Trophoblast cell (in vitro differentiated cells and primary cell): ENCODE data around the gene WNT5A.

Experiments
- DNase-seq, 2 donors: peaks; one replicate each; pipeline ENCODE4 v3.0.0-alpha.2; 2016
- H2AFZ ChIP-seq: 2 replicates; pipeline ENCODE4 v1.6.1; 2013; ENCODE audit warnings: low read length, moderate library complexity, mild to moderate bottlenecking; ENCODE audit not compliant: insufficient read depth, poor library complexity
- H2AK5ac ChIP-seq: 2 replicates; pipeline ENCODE4 v1.6.1; 2013; ENCODE audit warnings: mild to moderate bottlenecking, low read length
- H2BK120ac ChIP-seq: 2 replicates; pipeline ENCODE4 v1.6.1; 2013; ENCODE audit warnings: low read length, mild to moderate bottlenecking, moderate library complexity; ENCODE audit not compliant: insufficient read depth, poor library complexity
- H2BK12ac ChIP-seq: 2 replicates; pipeline ENCODE4 v1.6.1; 2013; ENCODE audit warnings: mild to moderate bottlenecking, low read length, moderate library complexity
- H2BK5ac ChIP-seq: 2 replicates; pipeline ENCODE4 v1.6.1; 2013; ENCODE audit warnings: low read length, low read depth, moderate library complexity, mild to moderate bottlenecking; ENCODE audit not compliant: poor library complexity
- H3K14ac ChIP-seq: 2 replicates; pipeline ENCODE4 v1.6.1; 2013; ENCODE audit warnings: mild to moderate bottlenecking, low read length
- H3K18ac ChIP-seq: 2 replicates; pipeline ENCODE4 v1.6.1; 2013; ENCODE audit warnings: mild to moderate bottlenecking, low read length
- H3K23ac ChIP-seq: 2 replicates; pipeline ENCODE4 v1.6.1; 2013; ENCODE audit warnings: low read length
- H3K27ac ChIP-seq: 2 replicates; pipeline ENCODE4 v1.5.1; 2013; ENCODE audit warnings: low read depth, mild to moderate bottlenecking, inconsistent platforms, low read length, moderate library complexity
- H3K27me3 ChIP-seq: 2 replicates; pipeline ENCODE4 v1.6.1; 2013; ENCODE audit warnings: inconsistent platforms, mild to moderate bottlenecking, low read length, moderate library complexity; ENCODE audit not compliant: insufficient read depth
- H3K36me3 ChIP-seq, 2 experiments: 1 replicate in 1 of 2; 2 replicates in 1 of 2; pipeline ENCODE4 v1.6.1; 2013; ENCODE audit warnings: low read length in 2 of 2, mild to moderate bottlenecking in 2 of 2, moderate library complexity in 1 of 2; ENCODE audit not compliant: insufficient read depth in 2 of 2, control insufficient read depth in 1 of 2
- H3K4ac ChIP-seq: 2 replicates; pipeline ENCODE4 v1.6.1; 2013; ENCODE audit warnings: low read depth, mild to moderate bottlenecking, low read length, moderate library complexity
- H3K4me1 ChIP-seq, 2 experiments: 1 replicate in 1 of 2; 2 replicates in 1 of 2; pipeline ENCODE4 v1.6.1; 2013; ENCODE audit warnings: low read length in 2 of 2, mild to moderate bottlenecking in 2 of 2, moderate library complexity in 1 of 2; ENCODE audit not compliant: insufficient read depth in 2 of 2, control insufficient read depth in 1 of 2
- H3K4me2 ChIP-seq: 2 replicates; pipeline ENCODE4 v1.6.1; 2013; ENCODE audit warnings: inconsistent platforms, mild to moderate bottlenecking, low read length, moderate library complexity
- H3K4me3 ChIP-seq: 2 replicates; pipeline ENCODE4 v1.5.1; 2013; ENCODE audit warnings: mild to moderate bottlenecking, low read depth, low read length, inconsistent platforms
- H3K79me1 ChIP-seq: one replicate; pipeline ENCODE4 v1.6.1; 2013; ENCODE audit warnings: low read length
- H3K79me2 ChIP-seq: 2 replicates; pipeline ENCODE4 v1.6.1; 2013; ENCODE audit warnings: low read length, mild to moderate bottlenecking; ENCODE audit not compliant: control insufficient read depth, insufficient read depth, poor library complexity
- H3K9ac ChIP-seq: 2 replicates; pipeline ENCODE4 v1.6.1; 2013; ENCODE audit warnings: mild to moderate bottlenecking, low read length
- H3K9me3 ChIP-seq: 2 replicates; pipeline ENCODE4 v1.6.1; 2013; ENCODE audit warnings: low read depth, mild to moderate bottlenecking, control low read depth, inconsistent platforms, low read length; ENCODE audit not compliant: insufficient read depth
- H4K12ac ChIP-seq: 2 replicates; pipeline ENCODE4 v1.6.1; 2013; ENCODE audit warnings: low read depth, mild to moderate bottlenecking, low read length, moderate library complexity
- H4K8ac ChIP-seq: 2 replicates; pipeline ENCODE4 v1.6.1; 2013; ENCODE audit warnings: low read depth, mild to moderate bottlenecking, low read length, moderate library complexity
- H4K91ac ChIP-seq: one replicate; pipeline ENCODE4 v1.6.1; 2013; ENCODE audit warnings: low read depth, mild to moderate bottlenecking, low read length, moderate library complexity
- WGBS: extraction: QIAGEN DNeasy Blood & Tissue Kit; methylation state at CpG from one replicate; pipeline ENCODE4 v1.1.7; 2013; ENCODE audit warnings: missing lambda C conversion rate; ENCODE audit not compliant: insufficient read length, insufficient coverage; ENCODE audit errors: extremely low coverage; 5-methylcytosine and 5-hydroxymethylcytosine counted together

Gene WNT5A

GRCh38 chr3:55459838-55460237 lies 27.3 kb downstream of the WNT5A start:
- H3K4me1 ChIP-seq = no peaks in the 10 kb centered on the region
- no peaks in the 10 kb centered on the region for H3K27me3 ChIP-seq
- no peaks in the 10 kb centered on the region for H3K36me3 ChIP-seq
- H4K12ac ChIP-seq = no peak overlapping the region
- H3K79me1 ChIP-seq = no peaks in the 10 kb centered on the region
- no peak overlapping the region for H2BK12ac ChIP-seq
- H3K18ac ChIP-seq = no peak overlapping the region
- H3K9me3 ChIP-seq = no peaks in the 10 kb centered on the region
- H3K23ac ChIP-seq = no peak overlapping the region
- no peak overlapping the region for H2AFZ ChIP-seq
- no peak overlapping the region for H3K9ac ChIP-seq
- no peak overlapping the region for H3K14ac ChIP-seq
- no peak overlapping the region for H4K91ac ChIP-seq
- H3K4me2 ChIP-seq = no peak overlapping the region
- no peak overlapping the region for H3K4ac ChIP-seq
- H3K4me3 ChIP-seq = no peak overlapping the region
- no peak overlapping the region for H2BK120ac ChIP-seq
- H2AK5ac ChIP-seq = no peak overlapping the region
- H4K8ac ChIP-seq = no peak overlapping the region
- no peaks in the 10 kb centered on the region for H3K79me2 ChIP-seq
- DNase-seq = no peak
- no peak overlapping the region for H2BK5ac ChIP-seq
- H3K27ac ChIP-seq = no peak overlapping the region

- no peak overlapping the region for H3K23ac ChIP-seq
- DNase-seq = no peak
- H4K12ac ChIP-seq = no peak overlapping the region
- H3K9ac ChIP-seq = no peak overlapping the region
- no peaks in the 10 kb centered on the region for H3K36me3 ChIP-seq
- no peak overlapping the region for H3K14ac ChIP-seq
- H3K4me2 ChIP-seq = no peak overlapping the region
- H2BK12ac ChIP-seq = no peak overlapping the region
- no peak overlapping the region for H3K4ac ChIP-seq
- no peak overlapping the region for H2AK5ac ChIP-seq
- H3K18ac ChIP-seq = no peak overlapping the region
- H3K27ac ChIP-seq = no peak overlapping the region
- WGBS = no CpG with 5 or more reads among the region's 5 CpGs
- no peaks in the 10 kb centered on the region for H3K27me3 ChIP-seq
- H2BK5ac ChIP-seq = no peak overlapping the region
- no peak overlapping the region for H4K91ac ChIP-seq
- no peak overlapping the region for H2AFZ ChIP-seq
- no peak overlapping the region for H2BK120ac ChIP-seq
- no peaks in the 10 kb centered on the region for H3K4me1 ChIP-seq
- no peaks in the 10 kb centered on the region for H3K79me2 ChIP-seq
- no peak overlapping the region for H3K4me3 ChIP-seq
- no peaks in the 10 kb centered on the region for H3K79me1 ChIP-seq
- no peaks in the 10 kb centered on the region for H3K9me3 ChIP-seq
- no peak overlapping the region for H4K8ac ChIP-seq
Observed at GRCh38 chr3:55458181-55458790, 28.8 kb downstream of the WNT5A start.

- Histone ChIP-seq H2BK12ac (no peak overlapping the region), H3K27me3 (no peaks in the 10 kb centered on the region), H3K27ac (no peak overlapping the region), H4K12ac (no peak overlapping the region), H3K9me3 (no peaks in the 10 kb centered on the region), H3K36me3 (no peaks in the 10 kb centered on the region), H3K14ac (no peak overlapping the region), H3K4me1 (no peaks in the 10 kb centered on the region), H4K8ac (no peak overlapping the region), H2BK5ac (no peak overlapping the region), H3K4me3 (no peak overlapping the region), H3K9ac (no peak overlapping the region), H4K91ac (no peak overlapping the region), H3K79me1 (no peaks in the 10 kb centered on the region), H2AK5ac (no peak overlapping the region), H3K79me2 (no peaks in the 10 kb centered on the region), H2AFZ (no peak overlapping the region), H3K4me2 (no peak overlapping the region), H3K18ac (no peak overlapping the region), H3K4ac (no peak overlapping the region), H3K23ac (no peak overlapping the region), H2BK120ac (no peak overlapping the region)
- no peak for DNase-seq
- WGBS = no CpG with 5 or more reads among the region's 12 CpGs
Observed at GRCh38 chr3:55455915-55456314, 31.2 kb downstream of the WNT5A start.

- Histone ChIP-seq H3K79me1 (no peaks in the 10 kb centered on the region), H3K36me3 (no peaks in the 10 kb centered on the region), H3K79me2 (no peaks in the 10 kb centered on the region), H2BK120ac (no peak overlapping the region), H3K4ac (no peak overlapping the region), H3K23ac (no peak overlapping the region), H3K4me2 (no peak overlapping the region), H4K8ac (no peak overlapping the region), H2BK12ac (no peak overlapping the region), H4K12ac (no peak overlapping the region), H3K27ac (no peak overlapping the region), H2AK5ac (no peak overlapping the region), H3K27me3 (no peaks in the 10 kb centered on the region), H3K4me1 (no peaks in the 10 kb centered on the region), H2AFZ (no peak overlapping the region), H3K9ac (no peak overlapping the region), H3K4me3 (no peak overlapping the region), H4K91ac (no peak overlapping the region), H2BK5ac (no peak overlapping the region), H3K18ac (no peak overlapping the region), H3K9me3 (no peaks in the 10 kb centered on the region), H3K14ac (no peak overlapping the region)
- no peak for DNase-seq
- WGBS = no CpG with 5 or more reads among the region's 3 CpGs
Observed at GRCh38 chr3:55454611-55455010, 32.5 kb downstream of the WNT5A start.
